HG03432 (cell line): ENCODE measurements around the gene NPTX2.
A peak's percentile ranks its signal among the peaks of the same experiment; 100 is the strongest.

Source experiments
- ATAC-seq: cut with Tn5 transposase; IDR thresholded peaks from one replicate; pipeline ENCODE4 v1.9.1; 2021; ENCODE audit warnings: mild to moderate bottlenecking, moderate library complexity; ENCODE audit not compliant: unreplicated experiment

The NPTX2 gene

GRCh38 chr7:98617960-98618418 is 904 bp downstream of the NPTX2 start:
- no peak for ATAC-seq

GRCh38 chr7:98618786-98619185 is 1.7 kb downstream of the NPTX2 start:
- no peak for ATAC-seq

- no peak for ATAC-seq
These were observed 2.6 kb downstream of the NPTX2 start for GRCh38 chr7:98619450-98620321.

- no peak for ATAC-seq
These were observed 4.7 kb downstream of the NPTX2 start for GRCh38 chr7:98621573-98622482.

- ATAC-seq = no peak
These were observed 5.8 kb downstream of the NPTX2 start for GRCh38 chr7:98622926-98623325.

GRCh38 chr7:98624846-98625420 is 7.8 kb downstream of the NPTX2 start:
- ATAC-seq = no peak

GRCh38 chr7:98626460-98627412 is 9.7 kb downstream of the NPTX2 start:
- ATAC-seq = no peak

- no peak for ATAC-seq
These were observed 10.3 kb downstream of the NPTX2 start for GRCh38 chr7:98627413-98627790.

- no peak for ATAC-seq
These were observed 11.3 kb downstream of the NPTX2 start for GRCh38 chr7:98628418-98628817.

GRCh38 chr7:98629001-98629431 is 11.9 kb downstream of the NPTX2 start:
- ATAC-seq = no peak

GRCh38 chr7:98630149-98630548 is 13.1 kb downstream of the NPTX2 start:
- ATAC-seq = no peak

- ATAC-seq = no peak
These were observed 13.7 kb downstream of the NPTX2 start for GRCh38 chr7:98630770-98631169.

GRCh38 chr7:98638853-98639252 is 21.8 kb downstream of the NPTX2 start:
- no peak for ATAC-seq

- no peak for ATAC-seq
These were observed 23.3 kb downstream of the NPTX2 start for GRCh38 chr7:98640375-98640774.

- ATAC-seq = peak; percentile 75
These were observed 24.8 kb downstream of the NPTX2 start for GRCh38 chr7:98641646-98642500.

- ATAC-seq = peak; percentile 26
These were observed 26.3 kb downstream of the NPTX2 start for GRCh38 chr7:98643236-98643985.

- no peak for ATAC-seq
These were observed 29.4 kb downstream of the NPTX2 start for GRCh38 chr7:98646465-98646864.

GRCh38 chr7:98647326-98647725 is 30.2 kb downstream of the NPTX2 start:
- no peak for ATAC-seq

GRCh38 chr7:98651760-98652159 is 34.7 kb downstream of the NPTX2 start:
- no peak for ATAC-seq
